Body of pancreas (tissue), 4 donors: ENCODE measurements around the gene ERBB3.

Source experiments
- POLR2A ChIP-seq, 3 donors: fragments of 450-650 bp; IDR thresholded peaks; one replicate each; pipeline ENCODE4 v1.6.1; 2016; ENCODE audit warnings: antibody characterized with exemption in 3 of 3, mild to moderate bottlenecking in 2 of 3
- TF ChIP-seq, protein P1 (sequence below), 7 experiments: fragments of 450-650 bp in 4 of 7; fragments of 200-600 bp in 3 of 7; sonication (generic) in 3 of 7; IDR thresholded peaks; one replicate each; pipeline ENCODE4 v1.5.1; 2016 to 2019; ENCODE audit warnings: antibody characterized with exemption in 7 of 7

DNA sequence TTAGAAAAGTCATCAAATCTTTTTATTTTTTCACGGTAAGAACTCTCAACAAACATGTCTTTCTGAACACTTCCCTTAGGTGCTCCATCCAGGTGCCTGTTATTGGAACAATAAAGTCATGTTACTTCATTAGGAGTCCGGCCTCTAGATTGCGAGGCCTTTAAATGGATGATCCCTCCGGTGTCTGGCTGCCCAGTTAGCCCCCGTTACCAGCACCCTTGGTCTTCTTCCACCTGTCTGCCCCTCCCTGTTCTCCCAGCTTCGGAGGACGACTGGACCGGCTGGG is 23.8 kb downstream of the ERBB3 start:
- no peak for TF ChIP-seq POLR2A (IDR thresholded peaks at IDR 0.05)
- TF ChIP-seq, protein P1, sequence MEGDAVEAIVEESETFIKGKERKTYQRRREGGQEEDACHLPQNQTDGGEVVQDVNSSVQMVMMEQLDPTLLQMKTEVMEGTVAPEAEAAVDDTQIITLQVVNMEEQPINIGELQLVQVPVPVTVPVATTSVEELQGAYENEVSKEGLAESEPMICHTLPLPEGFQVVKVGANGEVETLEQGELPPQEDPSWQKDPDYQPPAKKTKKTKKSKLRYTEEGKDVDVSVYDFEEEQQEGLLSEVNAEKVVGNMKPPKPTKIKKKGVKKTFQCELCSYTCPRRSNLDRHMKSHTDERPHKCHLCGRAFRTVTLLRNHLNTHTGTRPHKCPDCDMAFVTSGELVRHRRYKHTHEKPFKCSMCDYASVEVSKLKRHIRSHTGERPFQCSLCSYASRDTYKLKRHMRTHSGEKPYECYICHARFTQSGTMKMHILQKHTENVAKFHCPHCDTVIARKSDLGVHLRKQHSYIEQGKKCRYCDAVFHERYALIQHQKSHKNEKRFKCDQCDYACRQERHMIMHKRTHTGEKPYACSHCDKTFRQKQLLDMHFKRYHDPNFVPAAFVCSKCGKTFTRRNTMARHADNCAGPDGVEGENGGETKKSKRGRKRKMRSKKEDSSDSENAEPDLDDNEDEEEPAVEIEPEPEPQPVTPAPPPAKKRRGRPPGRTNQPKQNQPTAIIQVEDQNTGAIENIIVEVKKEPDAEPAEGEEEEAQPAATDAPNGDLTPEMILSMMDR (IDR thresholded peaks at IDR 0.05), result no peak
